Liver (tissue), 9 donors: ENCODE data around the gene LRRC47. TPM values are rescaled to one million over a fixed set of nuclear protein-coding genes. Genes with fewer than 3 reads are reported as not detected.

Experiments
- DNase-seq: peaks from one replicate; pipeline ENCODE4 v3.0.0-alpha.2; 2017; ENCODE audit warnings: low spot score
- H3K27ac ChIP-seq, 2 donors: one replicate each; pipeline ENCODE4 v1.7.0; 2013; ENCODE audit warnings: inconsistent platforms in 2 of 2, low read length in 2 of 2, control low read depth in 1 of 2, low read depth in 1 of 2, mild to moderate bottlenecking in 1 of 2
- H3K27me3 ChIP-seq, 4 donors: one replicate each; pipeline versions ENCODE4 v1.6.1 to v1.7.0; 2013; ENCODE audit warnings: low read length in 3 of 4, inconsistent platforms in 1 of 4, mild to moderate bottlenecking in 1 of 4, moderate library complexity in 1 of 4; ENCODE audit not compliant: control insufficient read depth in 4 of 4, insufficient read depth in 4 of 4
- H3K36me3 ChIP-seq, 4 donors: one replicate each; pipeline versions ENCODE4 v1.6.1 to v1.7.0; 2013; ENCODE audit warnings: low read length in 3 of 4, mild to moderate bottlenecking in 3 of 4, low read depth in 1 of 4, moderate library complexity in 1 of 4; ENCODE audit not compliant: control insufficient read depth in 4 of 4, insufficient read depth in 3 of 4
- H3K4me1 ChIP-seq, 4 donors: one replicate each; pipeline versions ENCODE4 v1.6.1 to v1.7.0; 2013; ENCODE audit warnings: low read length in 3 of 4, mild to moderate bottlenecking in 3 of 4, moderate library complexity in 1 of 4; ENCODE audit not compliant: control insufficient read depth in 4 of 4, insufficient read depth in 4 of 4
- H3K4me3 ChIP-seq, 3 donors: one replicate each; pipeline versions ENCODE4 v1.6.1 to v1.7.0; 2013; ENCODE audit warnings: low read length in 3 of 3, control low read depth in 1 of 3, low read depth in 1 of 3, mild to moderate bottlenecking in 1 of 3
- H3K9ac ChIP-seq, 2 donors: one replicate each; pipeline ENCODE4 v1.7.0; 2013; ENCODE audit warnings: low read length in 2 of 2, mild to moderate bottlenecking in 2 of 2, moderate library complexity in 2 of 2, control low read depth in 1 of 2, low read depth in 1 of 2
- H3K9me3 ChIP-seq, 4 donors: one replicate each; pipeline versions ENCODE4 v1.6.1 to v1.7.0; 2013; ENCODE audit warnings: low read length in 3 of 4; ENCODE audit not compliant: control insufficient read depth in 4 of 4
- ATF3 ChIP-seq: IDR thresholded peaks from 2 replicates; pipeline ENCODE4 v1.6.1; 2016; ENCODE audit warnings: antibody characterized with exemption
- CTCF ChIP-seq: fragments of 150-350 bp; IDR thresholded peaks from 2 replicates; pipeline ENCODE4 v1.5.1; 2017; ENCODE audit warnings: improper control_type of control experiment, low read depth, low read length; ENCODE audit not compliant: missing input control
- FOXA1 ChIP-seq: IDR thresholded peaks from 2 replicates; pipeline ENCODE4 v1.6.1; 2016; ENCODE audit warnings: antibody characterized with exemption
- FOXA2 ChIP-seq: IDR thresholded peaks from 2 replicates; pipeline ENCODE4 v1.6.1; 2016; ENCODE audit warnings: antibody characterized with exemption
- GABPA ChIP-seq, 2 donors: IDR thresholded peaks in 1 of 2; conservative IDR thresholded peaks in 1 of 2; 2 replicates each; pipeline ENCODE4 v1.6.1; 2016; ENCODE audit warnings: antibody characterized with exemption in 2 of 2, mild to moderate bottlenecking in 1 of 2, moderate library complexity in 1 of 2
- HNF4A ChIP-seq, 2 donors: conservative IDR thresholded peaks; 2 replicates each; pipeline ENCODE4 v1.6.1; 2016; ENCODE audit warnings: antibody characterized with exemption in 2 of 2, mild to moderate bottlenecking in 2 of 2
- HNF4G ChIP-seq: IDR thresholded peaks from 2 replicates; pipeline ENCODE4 v1.6.1; 2016; ENCODE audit warnings: antibody characterized with exemption
- JUND ChIP-seq, 2 donors: IDR thresholded peaks; 2 replicates each; pipeline ENCODE4 v1.6.1; 2016; ENCODE audit warnings: antibody characterized with exemption in 2 of 2
- MAX ChIP-seq: IDR thresholded peaks from 2 replicates; pipeline ENCODE4 v1.6.1; 2016; ENCODE audit warnings: antibody characterized with exemption
- NR2F2 ChIP-seq: IDR thresholded peaks from 2 replicates; pipeline ENCODE4 v1.6.1; 2016; ENCODE audit warnings: antibody characterized with exemption
- RAD21 ChIP-seq, 2 donors: IDR thresholded peaks; 2 replicates each; pipeline ENCODE4 v1.6.1; 2016; ENCODE audit warnings: antibody characterized with exemption in 2 of 2, mild to moderate bottlenecking in 2 of 2
- REST ChIP-seq: IDR thresholded peaks from 2 replicates; pipeline ENCODE4 v1.6.1; 2016; ENCODE audit warnings: antibody characterized with exemption, mild to moderate bottlenecking
- RXRA ChIP-seq, 2 donors: IDR thresholded peaks; 2 replicates each; pipeline ENCODE4 v1.6.1; 2017 to 2018; ENCODE audit warnings: antibody characterized with exemption in 2 of 2, mild to moderate bottlenecking in 1 of 2
- SP1 ChIP-seq: IDR thresholded peaks from 2 replicates; pipeline ENCODE4 v1.6.1; 2018; ENCODE audit warnings: antibody characterized with exemption, mild to moderate bottlenecking
- TAF1 ChIP-seq: conservative IDR thresholded peaks from 2 replicates; pipeline ENCODE4 v1.6.1; 2016; ENCODE audit warnings: antibody characterized with exemption, mild to moderate bottlenecking
- YY1 ChIP-seq: IDR thresholded peaks from 2 replicates; pipeline ENCODE4 v1.6.1; 2016; ENCODE audit warnings: antibody characterized with exemption, mild to moderate bottlenecking
- WGBS: extraction: QIAGEN DNeasy Blood & Tissue Kit; methylation state at CpG from one replicate; pipeline ENCODE4 v1.1.7; 2013; 5-methylcytosine and 5-hydroxymethylcytosine counted together
- polyA plus RNA-seq, 2 donors: library from polyadenylated mRNA; stranded (reverse) in 1 of 2; unstranded in 1 of 2; fragments of 200-250 nt in 1 of 2; fragments of >200 nt in 1 of 2; fragmentation: Nextera tagmentation in 1 of 2; extraction: Ambion mirVana in 1 of 2; gene quantifications; one replicate each; pipeline versions ENCODE4 v1.2.1 to v1.2.3, GENCODE V29; 2013 to 2015
- total RNA-seq, 2 donors: library from RNA; depleted of rRNA; stranded (reverse); fragments of >200 nt; gene quantifications; one replicate each; pipeline ENCODE4 v1.2.3, GENCODE V29; 2014
- donor health status: healthy.
- donor health status: healthy.
- donor health status: healthy.
- donor health status: healthy.
- donor health status: healthy.

Gene LRRC47
- total and polyA plus RNA-seq, 4 donors = 8.7 to 23.8 (median 15.4) TPM

GRCh38 chr1:3745590-3746381 lies 50.5 kb downstream of the LRRC47 start:
- no peaks in the 10 kb centered on the region for H3K27me3 ChIP-seq
- no peak overlapping the region for H3K9ac ChIP-seq
- WGBS = 92% methylated on average over 25 of the region's 25 CpGs
- H3K27ac ChIP-seq = no peak overlapping the region
- H3K4me1 ChIP-seq = peaks cover 6 to 30% (median 14%) of the 10 kb centered on the region in 4 donors
- peaks cover 0 to 13% (median 4%) of the 10 kb centered on the region in 4 donors for H3K36me3 ChIP-seq
- DNase-seq = no peak
- TF ChIP-seq YY1 (no peak), REST (no peak), RAD21 (IDR thresholded peaks at IDR 0.05) (no peak), HNF4G (no peak), CTCF (no peak), ATF3 (no peak), SP1 (no peak), JUND (IDR thresholded peaks at IDR 0.05) (no peak), GABPA (IDR thresholded peaks at IDR 0.05 in 1 of 2, conservative IDR thresholded peaks at IDR 0.05 in 1 of 2) (no peak), TAF1 (no peak), FOXA2 (no peak), RXRA (IDR thresholded peaks at IDR 0.05) (no peak), NR2F2 (no peak)
- H3K4me3 ChIP-seq = no peak overlapping the region
- no peaks in the 10 kb centered on the region for H3K9me3 ChIP-seq

- TF ChIP-seq RAD21 (IDR thresholded peaks at IDR 0.05) = no peak
- TF ChIP-seq ATF3 = no peak
- no peak for TF ChIP-seq CTCF
- no peak for TF ChIP-seq TAF1
- no peak for TF ChIP-seq FOXA1
- TF ChIP-seq HNF4G = no peak
- no peak for TF ChIP-seq FOXA2
- TF ChIP-seq YY1 = no peak
- TF ChIP-seq MAX = no peak
- no peak for TF ChIP-seq SP1
- TF ChIP-seq HNF4A (conservative IDR thresholded peaks at IDR 0.05) = no peak
- no peak for TF ChIP-seq JUND (IDR thresholded peaks at IDR 0.05)
- no peak overlapping the region for H3K27ac ChIP-seq
- H3K27me3 ChIP-seq = no peaks in the 10 kb centered on the region
- H3K36me3 ChIP-seq = peaks cover 0 to 13% (median 4%) of the 10 kb centered on the region in 4 donors
- WGBS = 97% methylated on average over 12 of the region's 12 CpGs
- peaks cover 8 to 35% (median 16%) of the 10 kb centered on the region in 4 donors for H3K4me1 ChIP-seq
- no peak overlapping the region for H3K9ac ChIP-seq
- no peak for DNase-seq
- H3K4me3 ChIP-seq = no peak overlapping the region
- H3K9me3 ChIP-seq = no peaks in the 10 kb centered on the region
These were observed 51.2 kb downstream of the LRRC47 start for GRCh38 chr1:3745071-3745470.
